Tibial nerve (tissue), 3 donors: ENCODE results near the gene AFMID.

Experiments used
- CTCF ChIP-seq, 5 experiments: fragments of 200-600 bp in 3 of 5; fragments of 450-650 bp in 2 of 5; sonication (generic) in 3 of 5; IDR thresholded peaks; one replicate each; pipeline ENCODE4 v1.5.1; 2016 to 2019; ENCODE audit warnings: antibody characterized with exemption in 5 of 5, mild to moderate bottlenecking in 3 of 5, moderate library complexity in 2 of 5
- POLR2A ChIP-seq, 2 donors: fragments of 450-650 bp; IDR thresholded peaks; one replicate each; pipeline ENCODE4 v1.6.1; 2017; ENCODE audit warnings: antibody characterized with exemption in 2 of 2, mild to moderate bottlenecking in 2 of 2, moderate library complexity in 2 of 2

GRCh38 chr17:78166416-78166815 lies 20.7 kb upstream of the AFMID start:
- TF ChIP-seq CTCF (IDR thresholded peaks at IDR 0.05) (no peak), POLR2A (IDR thresholded peaks at IDR 0.05) (no peak)
